Measurements from ENCODE around the gene MBOAT7. TPM values are rescaled to one million over a fixed set of nuclear protein-coding genes. Genes with fewer than 3 reads are reported as not detected.

MBOAT7 gene
- total and polyA plus RNA-seq, 2 of the 8 experiments (the other 6 are each of a cell fraction or from before 2014, with no cell fraction given), result 85.5 to 90.9 TPM

GRCh38 chr19:54209058-54209810, 19.9 kb upstream of the MBOAT7 start:
- Histone ChIP-seq H4K5ac (ENCODE audit: insufficient read length, low read depth, low read length) (no peak overlapping the region), H4K8ac (ENCODE audit: extremely low read depth, insufficient read depth, low read length) (0 out of 2 replicates have a peak overlapping the region, but pooled peaks have one; percentile 69), H3K79me1 (ENCODE audit: low read depth, low read length) (peaks cover 15% of the 10 kb centered on the region), H4K91ac (replicated peaks; ENCODE audit: insufficient read length, low read length) (no peak overlapping the region), H2BK120ac (replicated peaks; ENCODE audit: low read depth, low read length) (no peak overlapping the region), H3K23ac (ENCODE audit: insufficient read length) (no peak overlapping the region), H2BK15ac (ENCODE audit: low read length) (no peak overlapping the region), H2AK5ac (ENCODE audit: low read depth, low read length) (no peak overlapping the region), H3K18ac (ENCODE audit: extremely low read depth, low read length) (no peak overlapping the region), H3K4ac (replicated peaks; ENCODE audit: insufficient read length, low read depth, low read length) (no peak overlapping the region), H3K79me2 (ENCODE audit: control insufficient read depth in 1 of 2, insufficient read depth in 2 of 2, low read length in 2 of 2) (peaks cover 3 to 27% of the 10 kb centered on the region in 2 experiments; a peak in 3 of 4 replicates), H3K14ac (ENCODE audit: insufficient read length) (no peak overlapping the region), H3K4me3 (ENCODE audit: extremely low read depth in 1 of 4, insufficient read depth in 2 of 4, low read depth in 3 of 4, low read length in 4 of 4) (no peak overlapping the region), H2BK12ac (ENCODE audit: low read depth, low read length) (no peak overlapping the region), H3K9ac (replicated peaks in 1 of 4; ENCODE audit: extremely low read depth in 1 of 4, low read depth in 3 of 4, low read length in 3 of 4) (no peak overlapping the region), H3K27me3 (replicated peaks in 1 of 4; ENCODE audit: control insufficient read depth in 3 of 4, extremely low read depth in 1 of 4, insufficient read depth in 3 of 4, low read length in 3 of 4) (no peaks in the 10 kb centered on the region), H4K20me1 (replicated peaks in 1 of 2; ENCODE audit: control insufficient read depth in 1 of 2, insufficient read depth in 2 of 2, low read length in 2 of 2) (peaks cover 38% of the 10 kb centered on the region in 2 experiments), H2BK5ac (ENCODE audit: low read depth, low read length) (peak overlapping the region; percentile 47), H2AFZ (ENCODE audit: low read length) (no peak overlapping the region), H3K4me1 (replicated peaks in 1 of 4; ENCODE audit: control insufficient read depth in 3 of 4, insufficient read depth in 4 of 4, low read length in 3 of 4) (peaks cover 3 to 6% (median 5%) of the 10 kb centered on the region in 4 experiments; a peak in 6 of 7 replicates), H3K27ac (ENCODE audit: low read depth, low read length) (no peak overlapping the region), H3K56ac (replicated peaks; ENCODE audit: insufficient read length, low read depth, low read length) (no peak overlapping the region), H2BK20ac (ENCODE audit: low read length) (no peak overlapping the region), H3K9me3 (ENCODE audit: insufficient read depth in 2 of 2, low read depth in 1 of 2, low read length in 1 of 2) (no peaks in the 10 kb centered on the region), H3K4me2 (ENCODE audit: insufficient read depth in 1 of 2, low read depth in 2 of 2, low read length in 2 of 2) (no peak overlapping the region), H3K23me2 (ENCODE audit: low read depth, low read length) (no peaks in the 10 kb centered on the region; the same call in 1 of the 2 replicates), H3K36me3 (ENCODE audit: control insufficient read depth in 2 of 4, insufficient read depth in 4 of 4, low read length in 3 of 4) (peaks cover 31 to 42% (median 39%) of the 10 kb centered on the region in 4 experiments)
- ChIA-PET CTCF (ENCODE audit: partially characterized antibody) (interaction anchor here (1.0 to 1.6 kb wide), 7 partner anchors 14 to 58 kb away, joined by 3 to 6 read pairs (median 4); partner anchors contain the start of gene LILRB5), POLR2A (ENCODE audit: partially characterized antibody) (interaction anchor here (0.8 to 23.4 kb wide), 17 partner anchors 8 to 253 kb away, joined by 3 to 909 read pairs (median 10); partner anchors contain the start of genes LILRB2, LILRB3, LILRB5 and MBOAT7)
- WGBS, 2 experiments (ENCODE audit: extremely low coverage in 1 of 2, insufficient coverage in 1 of 2, insufficient read length in 1 of 2, insufficient replicate concordance in 2 of 2, low coverage in 1 of 2, low lambda C conversion rate in 2 of 2, missing lambda C conversion rate in 1 of 2), result 76% methylated on average over 23 of the region's 24 CpGs; no CpG with 5 or more reads in 1 of the 2 experiments
- FAIRE-seq, result no peak
- DNase-seq (ENCODE audit: low read depth in 1 of 2, low spot score in 2 of 2), result peak in 1 of 2 experiments; percentile 75
- TF ChIP-seq CHD1 (IDR thresholded peaks at IDR 0.05; ENCODE audit: low read depth, low read length) (no peak), POLR2A (IDR thresholded peaks at IDR 0.05; ENCODE audit: control extremely low read depth in 1 of 2, low read depth in 2 of 2, low read length in 2 of 2) (peak in 1 of 2 experiments; percentile 61; a peak in 2 of 3 replicates), PHF8 (conservative IDR thresholded peaks at IDR 0.05; ENCODE audit: low read depth, low read length) (no peak), YY1 (IDR thresholded peaks at IDR 0.05; ENCODE audit: low read depth, low read length) (no peak), SP1 (IDR thresholded peaks at IDR 0.05; ENCODE audit: low read depth, low read length) (no peak), FOSL1 (IDR thresholded peaks at IDR 0.05; ENCODE audit: insufficient read depth, low read depth, low read length) (no peak), SIRT6 (IDR thresholded peaks at IDR 0.05; ENCODE audit: low read length) (peak; percentile 16), E2F6 (IDR thresholded peaks at IDR 0.05) (no peak), ASH2L (IDR thresholded peaks at IDR 0.05; ENCODE audit: low read length) (no peak), SIN3A (conservative IDR thresholded peaks at IDR 0.05 in 1 of 2, IDR thresholded peaks at IDR 0.05 in 1 of 2; ENCODE audit: low read depth in 1 of 2, low read length in 2 of 2) (0 out of 4 replicates have a peak, but pooled peaks of 1 of the 2 experiments have one; percentile 41), TAF7 (optimal IDR thresholded peaks at IDR 0.05; ENCODE audit: borderline replicate concordance, low read depth, low read length) (peak; percentile 22)
